Pons (tissue), 1 donor: ENCODE results near the gene ACAN.
A peak's percentile ranks its signal among the peaks of the same experiment; 100 is the strongest.

Experiments
- DNase-seq: peaks from one replicate; pipeline ENCODE4 v3.0.0-alpha.2; 2016; ENCODE audit warnings: low spot score

The ACAN gene

DNA sequence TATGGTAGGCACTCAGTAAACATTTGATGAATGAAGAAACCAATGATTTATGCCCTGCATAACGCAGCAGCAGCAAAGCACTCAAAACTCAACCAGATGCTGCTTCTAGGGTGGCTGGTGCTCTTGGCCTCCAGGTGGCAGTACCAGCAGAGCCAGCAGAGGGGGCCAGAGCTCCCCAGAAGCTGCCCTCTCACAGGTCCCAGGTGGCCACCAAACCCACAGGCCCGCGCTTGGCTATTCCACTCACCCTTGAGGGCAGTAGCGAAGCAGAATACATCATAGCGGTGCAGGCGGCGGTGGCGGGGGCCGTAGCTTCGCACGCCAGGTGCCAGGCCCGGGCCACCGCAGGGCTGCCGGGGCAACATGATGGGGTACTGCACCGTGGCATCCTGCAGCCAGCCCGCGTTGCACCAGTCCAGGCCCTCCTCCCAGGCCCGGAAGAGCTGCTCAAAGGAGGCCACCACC is 75.5 kb downstream of the ACAN start:
- DNase-seq: no peak

DNA sequence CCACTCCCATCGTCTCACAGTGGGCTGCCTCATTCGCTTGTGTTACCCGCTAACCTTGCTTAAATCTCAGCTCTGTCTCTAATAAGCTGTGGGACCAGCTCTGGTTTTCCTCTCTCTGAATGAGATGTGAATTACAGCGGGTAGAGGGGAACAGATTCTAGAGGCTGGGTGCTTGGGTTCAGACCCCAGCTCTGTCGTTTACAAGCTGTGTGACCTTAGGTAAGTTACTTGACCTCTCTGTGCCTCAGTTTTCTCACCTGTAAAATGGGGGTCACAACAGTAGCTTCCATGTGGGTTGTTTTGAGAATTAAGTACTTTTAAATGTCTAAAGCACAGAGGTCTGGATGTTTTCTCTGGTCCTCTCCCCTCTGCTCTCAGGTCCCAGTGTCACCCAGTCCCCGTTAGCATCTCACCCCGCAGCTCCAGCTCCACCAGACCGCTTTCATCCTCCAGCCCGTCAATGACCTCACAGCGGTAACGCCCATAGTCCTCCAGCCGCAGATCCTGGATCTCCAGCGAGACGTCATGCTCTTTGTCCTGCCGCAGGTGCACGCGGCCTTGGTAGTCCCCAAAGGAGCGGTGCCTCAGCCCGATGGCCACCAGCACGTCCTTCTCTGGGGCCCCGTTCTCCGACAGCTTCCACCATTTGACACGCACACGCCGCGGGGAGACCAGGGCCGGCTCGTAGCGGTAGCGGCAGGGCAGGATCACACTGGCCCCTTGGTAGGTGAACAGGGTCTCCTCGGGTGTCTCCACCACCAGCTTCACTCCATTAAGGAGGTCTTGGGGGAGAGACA is 77.9 kb downstream of the ACAN start:
- DNase-seq: no peak

DNA sequence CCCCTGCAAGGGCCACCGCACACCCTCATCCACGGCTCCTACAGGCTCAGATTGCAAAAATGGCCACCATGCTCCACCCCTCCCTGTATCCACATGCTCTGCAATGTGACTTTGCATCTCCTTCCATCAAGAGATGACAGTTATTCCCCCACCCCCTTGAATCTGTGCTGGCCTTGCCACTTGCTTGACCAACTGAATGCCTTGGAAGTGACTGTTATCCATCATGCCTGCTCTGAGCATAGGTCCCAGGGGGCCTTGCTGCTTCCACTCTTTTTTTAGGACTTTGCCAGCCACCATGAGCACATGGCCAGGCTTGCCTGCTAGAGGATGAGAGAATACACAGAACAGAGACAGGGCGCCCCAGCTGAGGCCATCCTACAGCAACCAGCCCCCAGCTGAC is 78.5 kb downstream of the ACAN start:
- no peak for DNase-seq

DNA sequence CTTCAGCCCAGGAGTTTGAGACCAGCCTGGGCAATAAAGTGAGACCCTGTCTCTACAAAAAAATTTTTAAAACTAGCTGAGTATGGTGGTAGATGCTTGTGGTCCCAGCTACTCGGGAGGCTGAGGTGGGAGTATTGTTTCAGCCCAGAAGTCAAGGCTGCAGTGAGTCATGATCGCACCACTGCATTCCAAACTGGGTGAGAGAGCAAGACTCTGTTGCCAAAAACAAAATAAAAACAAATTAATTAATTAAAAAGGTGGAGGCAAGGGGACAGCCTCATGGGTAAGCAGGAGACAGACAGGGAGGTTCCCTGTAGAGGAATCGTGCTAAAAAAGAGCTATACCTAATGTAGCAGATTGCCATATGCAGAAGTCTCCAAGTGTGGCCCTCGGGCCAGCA is 79.5 kb downstream of the ACAN start:
- DNase-seq: no peak

DNA sequence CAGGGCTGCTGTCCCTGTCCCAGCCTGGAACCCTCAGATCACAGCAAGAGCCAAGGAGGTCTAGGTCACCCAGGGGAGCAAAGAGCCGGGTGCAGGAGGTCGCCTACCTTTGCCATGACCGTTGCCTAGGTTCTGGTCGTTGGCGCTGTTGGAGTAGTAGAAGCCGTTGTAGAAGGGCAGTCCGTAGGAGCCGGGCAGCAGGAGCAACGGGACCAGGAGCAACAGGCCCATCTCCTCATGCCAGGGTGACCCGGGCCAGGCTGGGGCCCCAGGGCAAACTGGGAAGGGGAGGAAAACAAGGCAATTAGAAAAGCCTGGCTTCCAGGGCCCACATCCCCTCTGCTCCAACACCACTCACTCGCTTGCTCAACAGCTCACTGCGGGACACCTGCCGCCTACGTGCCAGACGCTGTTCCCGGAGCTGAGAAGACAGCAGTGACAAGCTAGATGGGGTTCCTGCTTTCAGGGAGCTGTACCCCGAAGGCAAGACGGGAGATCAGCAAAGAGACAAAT is 83.9 kb downstream of the ACAN start:
- DNase-seq: no peak

DNA sequence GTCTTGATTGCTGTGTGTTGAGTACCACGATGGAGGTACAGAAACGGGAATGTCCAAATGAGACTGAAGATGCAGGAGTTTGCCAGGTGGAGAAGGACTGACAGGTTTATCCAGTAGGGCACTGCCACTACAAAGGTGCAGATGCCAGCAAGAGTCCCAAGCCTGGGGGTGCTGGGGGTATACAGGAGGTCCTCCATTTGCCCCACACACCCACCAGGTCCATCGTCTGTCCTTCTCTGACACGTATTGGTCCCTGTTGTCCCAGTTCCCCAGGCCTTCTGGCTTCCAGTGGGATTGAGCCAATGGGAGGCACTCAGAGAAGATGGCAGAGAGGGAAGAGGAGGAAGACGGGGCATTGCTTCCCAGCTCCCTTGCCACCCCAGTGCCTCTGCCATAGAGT is 85.5 kb downstream of the ACAN start:
- DNase-seq: no peak

DNA sequence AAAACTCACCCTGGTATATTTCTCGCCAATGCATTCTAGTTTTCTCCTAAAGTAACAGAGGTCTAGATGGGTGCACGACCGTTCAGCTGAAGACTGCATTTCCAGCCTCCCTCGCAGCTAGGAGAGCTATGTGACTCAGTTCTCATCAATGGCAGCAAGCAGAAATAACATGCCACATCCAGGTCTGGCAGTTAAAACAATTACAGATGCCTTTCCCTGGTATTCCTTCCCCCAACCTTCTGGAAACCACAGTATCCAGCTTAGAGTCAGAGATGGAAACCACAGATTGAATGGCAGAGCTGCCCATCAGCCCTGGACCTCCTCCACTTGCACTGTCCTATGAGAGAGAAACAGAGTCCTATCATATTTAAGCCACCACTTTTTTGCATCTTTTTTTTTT is 87.3 kb downstream of the ACAN start:
- DNase-seq: no peak

DNA sequence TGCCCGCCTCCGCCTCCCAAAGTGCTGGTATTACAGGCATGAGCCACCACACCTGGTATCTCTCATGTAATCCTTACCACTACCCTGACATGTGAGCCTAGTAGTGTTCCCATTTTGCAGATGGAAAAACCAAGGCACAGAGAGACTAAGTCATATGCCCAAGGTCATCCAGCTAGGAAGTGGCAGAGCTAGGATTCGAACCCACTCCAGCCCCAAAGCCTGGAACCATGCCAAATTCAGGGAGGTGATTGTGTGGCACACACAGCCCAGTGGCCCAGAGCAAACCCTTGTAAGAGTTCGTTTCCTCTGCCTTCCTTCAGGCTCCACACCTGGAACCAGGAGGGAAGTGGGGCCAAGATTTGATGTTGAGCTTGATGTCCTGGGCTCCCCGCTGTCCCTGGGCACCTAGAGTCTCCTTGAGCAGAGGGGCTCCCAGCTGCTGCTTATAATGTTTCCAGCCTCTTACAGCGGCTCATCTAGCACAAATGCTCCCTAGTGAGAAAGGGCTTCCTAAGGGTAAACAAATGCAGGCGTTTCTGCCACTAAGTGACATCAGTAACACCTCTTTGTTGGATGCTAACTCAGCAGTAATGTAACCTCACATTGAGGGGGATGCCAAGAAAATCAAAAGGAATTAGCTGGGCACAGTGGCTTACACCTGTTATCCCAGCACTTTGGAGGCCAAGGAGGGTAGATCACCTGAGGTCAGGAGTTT is 88.5 kb downstream of the ACAN start:
- no peak for DNase-seq

DNA sequence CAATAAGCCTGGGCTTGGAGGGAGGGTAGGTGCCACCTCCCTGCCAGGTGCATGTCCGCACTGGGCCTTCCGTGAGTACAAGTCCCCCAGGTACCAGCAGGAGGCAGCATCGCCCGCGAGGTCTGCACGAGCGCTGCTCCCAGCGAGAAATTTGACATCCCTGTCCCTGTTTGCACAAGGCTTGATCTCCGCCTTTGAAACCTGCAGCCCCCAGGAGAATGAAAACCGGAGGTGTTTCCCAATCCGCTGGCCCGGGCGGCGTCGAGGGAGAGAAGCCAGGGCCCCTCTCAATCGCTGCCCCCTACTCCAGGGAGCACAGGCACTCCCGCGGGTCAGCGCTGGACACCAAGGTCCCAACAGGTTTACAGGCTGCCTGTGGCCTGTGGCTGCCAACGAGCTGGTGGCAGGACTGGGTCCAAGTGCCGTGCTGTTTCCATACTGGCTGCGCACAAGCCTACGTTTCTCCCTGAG is 91.1 kb downstream of the ACAN start:
- DNase-seq: no peak

DNA sequence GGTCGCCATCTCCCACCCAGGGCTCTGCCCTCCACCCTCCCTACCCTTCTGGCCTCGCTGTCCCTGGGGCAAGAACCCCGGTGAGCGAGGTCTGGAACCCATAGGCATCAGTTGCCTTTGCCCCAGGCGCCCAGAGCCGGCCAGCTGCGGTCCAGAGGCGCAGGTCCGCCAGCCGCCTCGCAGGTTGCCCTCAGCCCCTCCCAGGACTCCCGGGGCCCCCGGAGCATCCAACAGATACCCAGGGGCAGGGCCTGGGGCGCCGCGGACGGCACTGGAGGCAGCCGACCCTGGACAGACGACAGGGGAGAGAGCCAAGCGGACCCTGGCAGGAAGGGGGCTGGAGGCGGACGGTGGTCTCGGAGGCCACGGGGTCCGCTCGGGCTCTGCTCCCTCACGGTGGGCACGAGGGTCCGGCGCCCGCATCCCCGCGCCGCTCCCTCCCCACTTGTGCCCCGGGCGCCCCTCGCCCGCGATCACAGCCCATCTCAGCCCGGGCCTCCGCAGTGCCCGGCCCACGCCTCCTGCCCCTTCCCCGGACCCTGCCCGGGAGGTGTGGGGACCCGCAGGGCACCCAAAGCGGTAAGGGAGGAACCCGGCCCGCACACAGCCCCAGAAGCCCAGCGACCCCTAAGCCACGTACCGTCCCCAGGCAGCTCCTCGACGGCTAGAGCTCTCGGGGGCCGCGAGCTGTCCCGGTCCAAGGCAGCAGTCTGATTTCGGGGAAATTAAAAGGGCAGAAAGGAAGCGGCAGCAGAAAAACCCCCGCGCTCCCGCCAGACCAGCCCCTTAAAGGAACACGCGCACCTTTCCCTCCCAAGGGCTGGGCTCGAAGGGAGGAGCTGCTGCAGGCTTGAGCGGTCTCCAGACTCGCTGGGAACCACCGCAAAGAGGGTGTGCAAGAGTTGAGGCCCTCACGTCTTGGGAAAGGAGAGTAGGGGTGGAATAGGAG is 91.9 kb downstream of the ACAN start, which contains the start of gene HAPLN3:
Gene HAPLN3, minus strand, starts transcription at position 726 of the 949 bp plus-strand sequence. CDS start 8,246 bp downstream, outside the sequence.
- DNase-seq: no peak

DNA sequence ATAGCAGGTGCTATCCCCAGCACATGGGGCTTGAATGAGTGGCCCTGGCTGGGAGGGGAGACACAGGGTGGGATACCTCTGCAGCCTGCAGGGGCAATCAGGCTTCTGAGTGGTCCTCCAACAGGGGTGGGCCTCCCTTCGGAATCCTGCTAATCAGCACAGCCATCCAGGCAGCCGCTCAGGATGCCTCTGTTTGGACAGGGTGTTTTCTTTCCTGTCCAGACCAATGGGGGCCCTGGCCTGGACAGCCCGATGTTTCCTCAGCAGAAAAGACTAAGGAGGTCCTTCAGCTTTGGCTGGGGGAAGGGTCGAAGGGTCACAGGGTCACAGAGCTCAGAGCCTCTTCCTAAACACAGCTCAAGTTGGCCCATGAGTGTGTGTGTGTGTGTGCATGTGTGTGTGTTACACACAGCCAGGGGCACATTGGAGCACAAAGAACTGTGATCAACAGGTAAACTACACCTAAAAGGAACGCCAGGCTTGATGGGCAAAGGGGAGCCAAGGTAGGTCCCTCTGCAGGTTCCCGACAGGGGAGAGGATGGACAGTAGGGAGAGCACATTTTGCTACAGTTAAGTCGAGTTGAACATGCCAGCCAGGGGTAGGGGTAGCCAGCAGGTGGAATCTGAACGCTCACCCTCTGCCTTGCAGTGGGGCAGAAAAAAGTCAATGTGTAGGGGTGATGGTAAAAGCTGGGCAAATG is 93.2 kb downstream of the ACAN start:
- DNase-seq: no peak

DNA sequence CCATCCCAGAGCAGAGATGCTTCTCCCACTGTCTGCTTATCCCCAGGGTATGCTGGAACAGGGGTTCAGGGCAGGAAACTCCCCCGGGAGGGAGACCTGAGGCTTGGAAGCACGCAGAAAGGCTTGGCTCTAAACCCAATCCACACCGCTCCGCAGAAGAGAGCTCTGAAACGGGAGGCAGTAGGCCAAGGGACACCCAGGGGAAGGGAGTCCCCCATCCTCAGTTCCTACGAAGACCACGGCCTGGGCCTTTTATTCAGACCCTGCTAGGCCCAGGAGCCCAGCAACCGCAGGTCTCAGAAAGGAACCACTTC is 93.9 kb downstream of the ACAN start:
- no peak for DNase-seq

DNA sequence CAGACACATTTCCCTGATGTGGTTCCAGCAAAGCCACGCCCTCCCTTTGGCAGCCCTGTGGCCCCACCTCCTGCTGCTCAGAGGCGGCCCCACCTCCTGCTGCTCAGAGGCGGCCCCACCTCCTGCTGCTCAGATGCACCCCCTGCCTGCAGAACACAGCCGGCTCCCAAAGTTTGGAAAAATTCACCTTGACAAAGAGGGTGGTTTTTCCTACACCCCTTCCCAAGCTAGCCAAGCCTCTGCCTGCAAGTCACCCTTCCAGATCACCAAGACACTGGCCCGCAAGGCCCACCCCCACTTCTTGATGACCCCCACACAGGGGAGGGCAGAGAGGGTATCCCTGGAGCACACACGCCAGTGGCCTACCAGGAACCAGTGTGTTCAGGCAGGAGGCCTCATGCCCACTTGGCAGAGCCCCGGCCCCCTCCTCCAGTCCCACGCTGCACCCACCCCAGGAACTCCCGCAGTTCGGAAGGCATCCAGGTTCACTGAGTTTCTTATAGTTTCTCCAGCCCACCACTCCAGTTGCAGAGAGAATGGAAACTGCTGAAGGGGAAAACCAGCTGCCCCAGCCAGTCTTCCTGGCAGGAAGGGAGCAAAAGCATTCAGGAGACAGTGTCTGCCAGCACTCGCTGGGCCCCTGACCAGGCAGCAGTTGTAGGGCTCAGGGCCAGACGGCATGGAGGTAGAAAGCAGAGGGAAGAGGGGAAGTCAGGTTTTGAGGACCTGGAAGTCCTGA is 94.4 kb downstream of the ACAN start:
- peak; percentile 54 for DNase-seq

DNA sequence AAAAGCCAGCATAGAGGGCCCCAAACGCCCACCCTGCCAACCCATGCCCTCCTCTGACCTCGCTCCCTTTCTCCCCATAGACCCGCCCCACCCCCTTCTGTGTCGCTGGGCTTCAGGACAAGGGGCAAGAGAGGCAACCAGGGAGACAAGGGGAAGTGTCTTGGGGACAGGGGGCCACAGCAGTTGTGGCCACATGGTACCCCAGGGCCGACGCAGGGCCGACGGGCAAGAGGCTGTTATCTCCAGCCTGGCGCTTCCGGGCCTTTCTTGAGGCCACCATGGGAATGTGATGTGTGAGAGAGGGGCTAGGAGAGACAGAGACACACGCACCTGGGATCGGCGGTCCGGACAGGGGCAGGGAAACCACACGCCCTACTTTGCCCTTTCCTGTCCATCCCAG is 95.5 kb downstream of the ACAN start:
- DNase-seq: no peak

DNA sequence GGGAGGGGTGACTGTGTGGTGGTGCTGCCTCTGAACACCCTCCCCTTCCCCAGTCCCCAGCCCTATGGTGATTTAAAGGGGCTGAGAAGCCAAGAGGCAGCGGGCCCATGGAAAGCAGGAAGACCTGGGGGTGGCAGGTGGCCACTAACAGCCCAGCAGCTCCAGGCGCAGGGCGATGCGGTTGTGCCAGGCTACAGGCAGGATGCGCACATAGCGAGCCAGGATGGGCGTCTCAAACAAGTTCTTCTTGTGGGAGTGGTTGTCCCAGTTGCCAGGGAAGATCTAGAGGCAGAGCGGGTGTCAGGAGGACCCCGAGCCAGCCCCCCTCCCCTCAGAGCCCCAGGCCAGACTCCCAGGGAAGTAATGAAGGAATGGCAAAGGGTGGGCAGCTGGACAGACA is 96.0 kb downstream of the ACAN start:
- no peak for DNase-seq

DNA sequence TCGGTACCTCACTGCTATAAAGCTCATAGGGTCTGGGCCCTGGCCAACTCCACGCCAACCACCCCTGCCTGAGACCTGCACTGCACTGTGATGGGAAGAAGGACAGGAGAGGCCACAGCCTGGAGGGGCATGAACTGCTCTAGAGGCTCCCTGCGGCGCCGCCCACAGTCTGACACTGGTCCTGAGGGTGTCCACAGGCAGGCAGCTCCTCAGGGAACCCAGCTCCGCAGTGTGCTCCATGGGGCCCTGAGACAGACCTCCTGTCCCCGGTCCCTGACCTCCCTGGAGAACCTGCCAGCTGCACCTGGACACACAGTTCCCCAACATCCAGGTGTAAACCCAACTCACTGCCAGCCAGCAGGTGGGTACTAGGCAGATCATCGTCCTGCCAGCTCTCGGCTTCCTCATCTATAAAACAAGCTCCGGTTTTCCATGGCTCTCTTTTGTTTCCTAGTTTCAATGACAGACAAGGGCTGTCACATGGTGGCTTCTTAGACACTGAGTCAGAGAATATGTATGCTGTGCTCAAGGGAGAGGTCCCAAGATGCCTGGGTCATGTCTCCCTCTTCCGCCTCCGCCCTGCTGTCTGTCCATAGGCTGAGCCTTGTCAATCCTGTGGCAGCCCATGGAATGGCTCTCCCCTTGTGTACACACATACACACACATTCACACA is 97.2 kb downstream of the ACAN start:
- DNase-seq: no peak

DNA sequence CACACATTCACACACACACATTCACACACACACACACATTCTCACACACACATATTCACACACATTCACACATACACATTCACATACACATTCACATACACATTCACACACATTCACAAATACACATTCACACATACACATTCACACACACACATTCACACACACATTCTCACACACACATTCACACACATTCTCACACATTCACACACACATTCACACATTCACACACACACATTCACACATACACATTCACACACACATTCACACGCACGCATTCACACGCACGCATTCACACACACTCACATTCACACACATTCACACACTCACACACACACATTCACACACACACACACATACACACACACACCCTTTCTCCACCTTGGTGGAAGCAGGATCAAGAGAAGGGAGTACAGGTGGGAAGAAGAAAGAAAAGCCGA is 97.8 kb downstream of the ACAN start:
- DNase-seq: no peak

DNA sequence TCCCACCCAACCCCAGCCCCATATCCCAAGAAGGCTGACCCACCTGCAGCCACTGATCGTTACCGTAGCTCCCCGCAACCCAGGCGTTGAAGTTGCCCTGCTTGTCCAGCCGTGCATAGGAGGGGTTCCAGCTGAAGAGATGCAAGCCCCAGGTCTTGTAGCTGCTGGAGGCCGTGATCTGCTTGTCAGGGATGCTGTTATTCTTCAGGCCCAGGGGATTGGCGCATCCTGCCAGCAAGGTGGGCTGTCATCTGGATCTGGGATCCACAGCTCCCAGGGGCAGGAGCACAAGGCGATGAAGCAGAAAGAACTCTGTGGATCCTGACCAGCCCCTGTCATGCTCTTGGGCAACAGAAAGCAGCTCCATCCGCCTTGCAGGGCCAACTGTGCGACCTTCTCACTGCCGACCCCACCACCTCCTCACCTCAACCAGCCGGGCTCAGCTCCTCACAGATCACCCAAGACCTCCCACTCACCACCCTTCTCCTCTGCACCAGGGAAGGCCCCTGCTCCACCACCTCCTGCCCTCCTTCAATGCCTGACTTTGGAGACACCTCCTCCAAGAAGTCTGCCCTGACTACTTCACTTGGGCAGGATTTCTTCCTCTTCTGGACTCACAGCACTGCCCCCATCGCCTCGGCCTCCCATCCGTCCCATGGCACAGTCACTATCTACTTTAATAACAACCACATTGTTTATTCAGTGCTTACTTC is 98.4 kb downstream of the ACAN start:
- no peak for DNase-seq

DNA sequence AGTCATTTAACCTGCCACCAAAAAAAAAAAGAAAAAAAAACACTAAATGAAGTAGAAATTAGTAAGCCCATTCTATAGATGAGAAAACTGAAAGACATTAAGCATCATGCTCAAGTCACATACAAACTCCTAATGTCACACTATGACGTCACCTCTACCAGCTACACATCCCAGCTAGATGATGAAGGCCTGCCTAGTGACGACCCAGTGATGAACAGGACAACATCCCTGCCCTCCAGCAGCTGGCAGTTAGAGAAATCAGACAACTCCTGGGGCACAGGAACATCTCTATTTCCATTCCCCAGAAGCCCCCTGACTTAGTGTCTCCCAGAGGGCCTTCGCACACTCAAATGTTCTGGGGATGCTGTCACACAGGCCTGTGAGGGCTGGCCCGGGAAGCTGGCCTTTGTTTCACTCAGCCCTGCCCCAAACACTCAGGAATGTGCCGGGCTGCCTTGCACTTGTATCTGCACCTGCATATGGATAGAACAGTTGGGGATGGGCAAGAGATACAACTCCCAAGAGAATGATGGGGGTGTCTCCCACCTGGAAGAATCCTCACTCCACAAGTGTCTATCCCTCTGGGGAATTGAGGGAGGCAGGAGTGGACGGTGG is 99.1 kb downstream of the ACAN start:
- DNase-seq: no peak
